Ovary (tissue), 9 donors: Measurements from ENCODE around the gene FBXW8. TPM values are rescaled to one million over a fixed set of nuclear protein-coding genes. Genes with fewer than 3 reads are reported as not detected.

ENCODE experiments used
- DNase-seq, 5 donors: peaks; one replicate each; pipeline ENCODE4 v3.0.0-alpha.2; 2019 to 2020
- H3K27ac ChIP-seq, 2 donors: fragments of 200-600 bp; one replicate each; pipeline versions ENCODE4 v1.5.1 to v1.8.0; 2019 to 2022
- H3K27me3 ChIP-seq: fragments of 200-600 bp; one replicate; pipeline ENCODE4 v1.8.0; 2022
- H3K36me3 ChIP-seq: fragments of 200-600 bp; sonication (generic); one replicate; pipeline ENCODE4 v1.5.1; 2019
- H3K4me1 ChIP-seq: one replicate; pipeline ENCODE4 v1.8.1; 2013; ENCODE audit warnings: mild to moderate bottlenecking, moderate library complexity; ENCODE audit not compliant: insufficient read depth
- H3K4me3 ChIP-seq: fragments of 200-600 bp; sonication (generic); one replicate; pipeline ENCODE4 v1.5.1; 2017
- H3K9me3 ChIP-seq, 2 donors: fragments of 200-600 bp in 1 of 2; sonication (generic) in 1 of 2; one replicate each; pipeline versions ENCODE4 v1.5.1 to v1.8.1; 2013 to 2019; ENCODE audit warnings: mild to moderate bottlenecking in 1 of 2, moderate library complexity in 1 of 2
- CTCF ChIP-seq, 3 donors: fragments of 450-650 bp in 2 of 3; fragments of 200-600 bp in 1 of 3; IDR thresholded peaks; one replicate each; pipeline versions ENCODE4 v1.5.1 to v1.8.0; 2016 to 2022; ENCODE audit warnings: antibody characterized with exemption in 3 of 3, mild to moderate bottlenecking in 1 of 3
- EP300 ChIP-seq: sonication (generic); formaldehyde crosslinking; IDR thresholded peaks from one replicate; pipeline ENCODE4 v1.6.1; 2017; ENCODE audit warnings: antibody characterized with exemption
- POLR2A ChIP-seq: fragments of 450-650 bp; IDR thresholded peaks from one replicate; pipeline ENCODE4 v1.6.1; 2017; ENCODE audit warnings: antibody characterized with exemption, mild to moderate bottlenecking, moderate library complexity
- WGBS, 3 donors: extraction: QIAGEN DNeasy Blood & Tissue Kit in 1 of 3; methylation state at CpG; one replicate each; pipeline versions ENCODE4 v1.1.5 to v1.1.7; 2013 to 2017; 5-methylcytosine and 5-hydroxymethylcytosine counted together
- intact Hi-C, 4 donors: fragments of 100-400 bp; cut with DNase I; formaldehyde crosslinking; loops; one replicate each; pipeline versions ENCODE4 v1.11.0 to v1.15.1; 2022 to 2023
- polyA plus RNA-seq, 2 donors: library from polyadenylated mRNA; stranded (reverse); fragments of 200-250 nt in 1 of 2; fragments of 350-450 nt in 1 of 2; fragmentation: Illumina TruSeq in 1 of 2; extraction: RNeasy Lipid Tissue Mini Kit (QIAGEN cat#74804) in 1 of 2; gene quantifications; one replicate each; pipeline ENCODE4 v1.2.3, GENCODE V29; 2013 to 2014
- total RNA-seq, 7 donors: library from RNA; depleted of rRNA in 2 of 7; stranded (reverse); fragments of >200 nt in 2 of 7; fragmentation: NEBNext Ultra II Directional in 3 of 7; extraction: Animal tissue kit (Norgen Biotek cat#: 25700) in 3 of 7; gene quantifications; one replicate each; pipeline versions ENCODE4 v1.1.0 to v1.2.4, GENCODE V29; 2016 to 2023
- donor health status: DM: no; HTN: no; CAD: no; lungs with moderate emphysema.
- donor health status: DM: no; HTN: no; CAD: no.
- donor health status: Bipolar disorder and iron deficiency.
- donor health status: DM: yes; HTN: yes; CAD: no.
- donor health status: DM: no; HTN: no; CAD: no.
- donor health status: DM: yes; HTN: yes; CAD: no.

FBXW8 gene
- total and polyA plus RNA-seq, 9 donors = 7.4 to 23.1 (median 16.6) TPM

GRCh38 chr12:116977465-116978380 is 67.0 kb downstream of the FBXW8 start:
- no peak for DNase-seq
- no peak overlapping the region for H3K27ac ChIP-seq
- no peaks in the 10 kb centered on the region for H3K9me3 ChIP-seq
- H3K4me3 ChIP-seq = no peak overlapping the region
- H3K36me3 ChIP-seq = no peaks in the 10 kb centered on the region
- intact Hi-C loops = no loop called here
- WGBS, 3 donors = 86 to 87% (median 86%) methylated on average over 13 of the region's 13 CpGs
- no peaks in the 10 kb centered on the region for H3K4me1 ChIP-seq
- no peaks in the 10 kb centered on the region for H3K27me3 ChIP-seq
- TF ChIP-seq POLR2A (no peak), CTCF (IDR thresholded peaks at IDR 0.05) (no peak), EP300 (no peak)

- no peaks in the 10 kb centered on the region for H3K4me1 ChIP-seq
- H3K27me3 ChIP-seq = no peaks in the 10 kb centered on the region
- no peaks in the 10 kb centered on the region for H3K36me3 ChIP-seq
- intact Hi-C loops = no loop called here
- H3K4me3 ChIP-seq = no peak overlapping the region
- DNase-seq = no peak
- no peaks in the 10 kb centered on the region for H3K9me3 ChIP-seq
- no peak overlapping the region for H3K27ac ChIP-seq
- WGBS, 3 donors = 79 to 80% (median 80%) methylated on average over 7 of the region's 7 CpGs
- TF ChIP-seq POLR2A (no peak), EP300 (no peak), CTCF (IDR thresholded peaks at IDR 0.05) (no peak)
These were observed 68.2 kb downstream of the FBXW8 start for GRCh38 chr12:116978791-116979508.

GRCh38 chr12:116980083-116980482 is 69.3 kb downstream of the FBXW8 start:
- H3K9me3 ChIP-seq = no peaks in the 10 kb centered on the region
- WGBS, 3 donors = 93 to 98% (median 97%) methylated on average over 1 of the region's 1 CpG
- intact Hi-C loops = no loop called here
- no peaks in the 10 kb centered on the region for H3K4me1 ChIP-seq
- DNase-seq = no peak
- no peaks in the 10 kb centered on the region for H3K27me3 ChIP-seq
- no peak overlapping the region for H3K4me3 ChIP-seq
- H3K36me3 ChIP-seq = no peaks in the 10 kb centered on the region
- no peak overlapping the region for H3K27ac ChIP-seq
- no peak for TF ChIP-seq CTCF (IDR thresholded peaks at IDR 0.05)
- TF ChIP-seq EP300 = no peak
- TF ChIP-seq POLR2A = no peak

GRCh38 chr12:116982791-116983411 is 72.2 kb downstream of the FBXW8 start:
- Histone ChIP-seq H3K27me3 (no peaks in the 10 kb centered on the region), H3K9me3 (no peaks in the 10 kb centered on the region), H3K4me1 (no peaks in the 10 kb centered on the region), H3K27ac (no peak overlapping the region), H3K4me3 (no peak overlapping the region), H3K36me3 (no peaks in the 10 kb centered on the region)
- no peak for TF ChIP-seq POLR2A
- no peak for TF ChIP-seq CTCF (IDR thresholded peaks at IDR 0.05)
- TF ChIP-seq EP300 = no peak
- DNase-seq = no peak
- intact Hi-C loops = no loop called here
- WGBS, 3 donors = 67 to 80% (median 76%) methylated on average over 10 of the region's 10 CpGs
